ENCODE measurements around the gene SNX33. TPM values are rescaled to one million over a fixed set of nuclear protein-coding genes. Genes with fewer than 3 reads are reported as not detected.

Gene SNX33
- total and polyA plus RNA-seq, 2 of the 13 experiments (the other 11 are each of a cell fraction or from before 2014, with no cell fraction given): 11.0 to 11.6 TPM

DNA sequence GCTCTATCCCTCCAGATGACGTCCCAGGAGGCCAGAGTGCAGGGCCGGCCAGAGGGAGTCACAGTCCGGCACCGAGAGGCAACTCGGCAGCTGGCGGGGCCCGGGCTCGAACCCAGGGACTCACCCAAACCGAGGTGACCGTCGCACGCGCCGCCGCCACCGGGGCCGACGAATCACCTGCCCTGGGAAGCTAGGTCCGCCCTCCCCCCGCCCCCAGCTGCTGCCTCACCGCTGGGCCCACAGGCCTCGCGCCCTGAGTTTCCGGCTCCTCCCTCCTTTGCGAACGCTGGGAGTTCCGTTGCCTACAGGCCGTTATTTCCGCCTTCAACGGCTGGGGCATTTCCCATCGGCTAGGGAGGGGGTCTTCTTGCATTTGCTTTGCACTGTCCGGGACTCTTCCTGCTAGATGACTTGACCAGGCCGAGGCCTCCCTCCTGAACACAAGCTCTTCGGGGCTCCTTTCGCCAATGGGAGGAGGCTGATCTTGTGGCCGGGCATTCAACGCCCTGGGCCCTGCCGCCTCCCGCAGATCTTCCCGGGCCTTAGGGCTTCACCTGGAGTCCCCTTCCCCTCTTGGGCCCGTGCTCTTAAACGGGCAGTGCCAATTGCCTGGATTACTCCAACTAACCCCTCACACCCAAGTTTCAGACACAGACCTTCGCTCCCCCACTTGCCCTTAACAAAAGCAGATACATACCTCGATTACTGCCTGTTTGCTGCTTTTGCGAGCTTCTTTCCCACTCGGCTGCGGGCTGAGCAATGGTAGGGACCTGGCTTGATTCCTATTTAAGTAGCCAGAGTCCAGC is 22.0 kb upstream of the SNX33 start, which contains the start of gene SNUPN (continued):
- TF ChIP-seq ISX (CRISPR knock-in tag; conservative IDR thresholded peaks at IDR 0.05) (peak; percentile 74; the same call in 1 of the 2 replicates), NFYB (CRISPR knock-in tag; IDR thresholded peaks at IDR 0.05) (peak; percentile 60), ZKSCAN8 (CRISPR knock-in tag; IDR thresholded peaks at IDR 0.05; ENCODE audit: borderline replicate concordance) (0 out of 2 replicates have a peak, but pooled peaks have one; percentile 22), SATB2 (CRISPR knock-in tag; IDR thresholded peaks at IDR 0.05) (no peak), NCOA2 (CRISPR knock-in tag; IDR thresholded peaks at IDR 0.05) (no peak), PAF1 (CRISPR knock-in tag; IDR thresholded peaks at IDR 0.05) (no peak), ZNF605 (CRISPR knock-in tag; IDR thresholded peaks at IDR 0.05) (peak; percentile 77), ZNF282 (IDR thresholded peaks at IDR 0.05; ENCODE audit: partially characterized antibody) (no peak), IKZF1 (IDR thresholded peaks at IDR 0.05) (no peak), ZNF124 (CRISPR knock-in tag; IDR thresholded peaks at IDR 0.05) (peak; percentile 82; the same call in 1 of the 2 replicates), ZIK1 (CRISPR knock-in tag; IDR thresholded peaks at IDR 0.05; ENCODE audit: borderline replicate concordance, low read depth) (peak; percentile 54; the same call in 1 of the 2 replicates), RCOR2 (CRISPR knock-in tag; IDR thresholded peaks at IDR 0.05) (peak; percentile 47; the same call in 1 of the 2 replicates), BCL6 (CRISPR knock-in tag; IDR thresholded peaks at IDR 0.05) (peak; percentile 40), MEIS2 (CRISPR knock-in tag; IDR thresholded peaks at IDR 0.05) (peak; percentile 49; the same call in 1 of the 2 replicates)
- TF ChIP-seq, protein P1, sequence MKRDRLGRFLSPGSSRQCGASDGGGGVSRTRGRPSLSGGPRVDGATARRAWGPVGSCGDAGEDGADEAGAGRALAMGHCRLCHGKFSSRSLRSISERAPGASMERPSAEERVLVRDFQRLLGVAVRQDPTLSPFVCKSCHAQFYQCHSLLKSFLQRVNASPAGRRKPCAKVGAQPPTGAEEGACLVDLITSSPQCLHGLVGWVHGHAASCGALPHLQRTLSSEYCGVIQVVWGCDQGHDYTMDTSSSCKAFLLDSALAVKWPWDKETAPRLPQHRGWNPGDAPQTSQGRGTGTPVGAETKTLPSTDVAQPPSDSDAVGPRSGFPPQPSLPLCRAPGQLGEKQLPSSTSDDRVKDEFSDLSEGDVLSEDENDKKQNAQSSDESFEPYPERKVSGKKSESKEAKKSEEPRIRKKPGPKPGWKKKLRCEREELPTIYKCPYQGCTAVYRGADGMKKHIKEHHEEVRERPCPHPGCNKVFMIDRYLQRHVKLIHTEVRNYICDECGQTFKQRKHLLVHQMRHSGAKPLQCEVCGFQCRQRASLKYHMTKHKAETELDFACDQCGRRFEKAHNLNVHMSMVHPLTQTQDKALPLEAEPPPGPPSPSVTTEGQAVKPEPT (CRISPR knock-in tag; IDR thresholded peaks at IDR 0.05; ENCODE audit: low read depth): peak; percentile 48; the same call in 1 of the 2 replicates
- TF ChIP-seq, protein P2, sequence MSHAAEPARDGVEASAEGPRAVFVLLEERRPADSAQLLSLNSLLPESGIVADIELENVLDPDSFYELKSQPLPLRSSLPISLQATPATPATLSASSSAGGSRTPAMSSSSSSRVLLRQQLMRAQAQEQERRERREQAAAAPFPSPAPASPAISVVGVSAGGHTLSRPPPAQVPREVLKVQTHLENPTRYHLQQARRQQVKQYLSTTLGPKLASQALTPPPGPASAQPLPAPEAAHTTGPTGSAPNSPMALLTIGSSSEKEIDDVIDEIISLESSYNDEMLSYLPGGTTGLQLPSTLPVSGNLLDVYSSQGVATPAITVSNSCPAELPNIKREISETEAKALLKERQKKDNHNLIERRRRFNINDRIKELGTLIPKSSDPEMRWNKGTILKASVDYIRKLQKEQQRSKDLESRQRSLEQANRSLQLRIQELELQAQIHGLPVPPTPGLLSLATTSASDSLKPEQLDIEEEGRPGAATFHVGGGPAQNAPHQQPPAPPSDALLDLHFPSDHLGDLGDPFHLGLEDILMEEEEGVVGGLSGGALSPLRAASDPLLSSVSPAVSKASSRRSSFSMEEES (CRISPR knock-in tag; IDR thresholded peaks at IDR 0.05): peak; percentile 54
- TF ChIP-seq, protein P3, sequence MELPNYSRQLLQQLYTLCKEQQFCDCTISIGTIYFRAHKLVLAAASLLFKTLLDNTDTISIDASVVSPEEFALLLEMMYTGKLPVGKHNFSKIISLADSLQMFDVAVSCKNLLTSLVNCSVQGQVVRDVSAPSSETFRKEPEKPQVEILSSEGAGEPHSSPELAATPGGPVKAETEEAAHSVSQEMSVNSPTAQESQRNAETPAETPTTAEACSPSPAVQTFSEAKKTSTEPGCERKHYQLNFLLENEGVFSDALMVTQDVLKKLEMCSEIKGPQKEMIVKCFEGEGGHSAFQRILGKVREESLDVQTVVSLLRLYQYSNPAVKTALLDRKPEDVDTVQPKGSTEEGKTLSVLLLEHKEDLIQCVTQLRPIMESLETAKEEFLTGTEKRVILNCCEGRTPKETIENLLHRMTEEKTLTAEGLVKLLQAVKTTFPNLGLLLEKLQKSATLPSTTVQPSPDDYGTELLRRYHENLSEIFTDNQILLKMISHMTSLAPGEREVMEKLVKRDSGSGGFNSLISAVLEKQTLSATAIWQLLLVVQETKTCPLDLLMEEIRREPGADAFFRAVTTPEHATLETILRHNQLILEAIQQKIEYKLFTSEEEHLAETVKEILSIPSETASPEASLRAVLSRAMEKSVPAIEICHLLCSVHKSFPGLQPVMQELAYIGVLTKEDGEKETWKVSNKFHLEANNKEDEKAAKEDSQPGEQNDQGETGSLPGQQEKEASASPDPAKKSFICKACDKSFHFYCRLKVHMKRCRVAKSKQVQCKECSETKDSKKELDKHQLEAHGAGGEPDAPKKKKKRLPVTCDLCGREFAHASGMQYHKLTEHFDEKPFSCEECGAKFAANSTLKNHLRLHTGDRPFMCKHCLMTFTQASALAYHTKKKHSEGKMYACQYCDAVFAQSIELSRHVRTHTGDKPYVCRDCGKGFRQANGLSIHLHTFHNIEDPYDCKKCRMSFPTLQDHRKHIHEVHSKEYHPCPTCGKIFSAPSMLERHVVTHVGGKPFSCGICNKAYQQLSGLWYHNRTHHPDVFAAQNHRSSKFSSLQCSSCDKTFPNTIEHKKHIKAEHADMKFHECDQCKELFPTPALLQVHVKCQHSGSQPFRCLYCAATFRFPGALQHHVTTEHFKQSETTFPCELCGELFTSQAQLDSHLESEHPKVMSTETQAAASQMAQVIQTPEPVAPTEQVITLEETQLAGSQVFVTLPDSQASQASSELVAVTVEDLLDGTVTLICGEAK (IDR thresholded peaks at IDR 0.05): no peak
- TF ChIP-seq, protein P3 (CRISPR knock-in tag; IDR thresholded peaks at IDR 0.05): peak; percentile 25; the same call in 1 of the 2 replicates
